8988T (cell line): ENCODE data around the gene RAD51B.
"Not testable (repeated sequence)": the region's sequence is repeated elsewhere in the genome, so short reads cannot be mapped to it uniquely, and the experiment has no call there.

Source experiments
- DNase-seq: peaks from one replicate; pipeline ENCODE4 v3.0.0; 2011

RAD51B gene

DNA sequence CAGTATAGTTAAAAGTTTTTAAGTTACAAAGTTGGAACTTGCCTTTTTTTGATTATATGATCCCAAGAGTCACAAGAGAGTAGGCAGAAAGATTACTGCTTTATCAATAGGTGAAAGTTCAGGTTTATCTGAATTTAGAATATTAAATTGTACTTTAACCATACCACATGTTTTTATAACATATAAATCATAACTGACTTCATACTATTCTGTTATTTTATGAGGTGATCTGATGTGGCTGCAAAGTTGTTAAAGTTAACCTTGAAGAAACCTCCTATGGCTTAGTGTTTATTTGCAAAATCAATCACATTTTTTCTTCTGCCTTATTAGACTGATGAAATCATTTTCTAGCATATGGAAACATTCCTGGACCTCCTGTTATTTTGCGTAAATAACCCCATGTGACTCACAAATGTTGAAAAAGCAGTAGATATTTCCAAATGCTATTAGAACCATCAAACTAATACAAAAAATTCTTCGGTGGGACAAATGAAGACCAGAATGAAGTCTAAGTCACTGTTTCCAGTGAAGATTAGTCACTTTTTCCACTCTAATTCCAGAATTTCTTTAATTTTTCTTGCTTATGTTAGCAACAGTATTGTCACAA lies 132.1 kb downstream of the RAD51B start:
- DNase-seq: no peak

DNA sequence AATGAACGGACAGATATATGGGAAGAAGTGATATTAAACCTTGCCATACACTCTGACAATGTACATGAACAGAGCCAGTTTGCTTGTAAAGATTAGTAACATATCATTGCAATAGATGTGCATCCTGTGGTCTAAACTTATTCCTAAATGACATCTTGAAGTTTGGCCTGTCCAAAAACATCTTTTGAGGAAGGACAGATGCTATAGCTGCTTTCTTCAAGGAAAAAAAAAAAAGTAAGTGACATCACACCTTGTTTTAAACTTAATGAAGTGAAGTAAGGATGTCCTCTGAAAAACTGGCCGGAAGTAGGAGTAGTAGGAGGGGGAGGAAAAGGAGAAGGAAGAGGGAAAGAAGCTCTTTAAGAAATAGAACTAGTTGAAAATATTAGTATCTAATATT lies 132.8 kb downstream of the RAD51B start:
- DNase-seq: no peak

DNA sequence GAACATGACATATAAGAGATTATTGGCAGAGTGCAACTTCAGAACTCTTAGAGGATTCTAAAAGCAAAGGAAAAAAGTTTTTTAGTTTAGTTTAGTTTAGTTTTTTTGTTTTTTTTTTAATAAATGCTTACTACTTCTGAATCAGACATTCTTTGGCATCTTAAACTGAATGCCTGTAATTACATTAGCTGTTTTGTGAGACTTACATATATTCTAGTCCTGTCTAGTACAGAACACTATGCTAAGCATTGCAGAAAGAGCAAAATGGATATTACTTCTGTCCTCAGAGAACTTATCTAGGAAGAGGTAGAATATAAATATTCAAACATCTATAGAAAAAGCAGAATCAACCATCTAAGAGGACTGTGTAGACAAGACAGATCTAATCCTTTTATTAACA lies 133.2 kb downstream of the RAD51B start:
- DNase-seq: no peak

DNA sequence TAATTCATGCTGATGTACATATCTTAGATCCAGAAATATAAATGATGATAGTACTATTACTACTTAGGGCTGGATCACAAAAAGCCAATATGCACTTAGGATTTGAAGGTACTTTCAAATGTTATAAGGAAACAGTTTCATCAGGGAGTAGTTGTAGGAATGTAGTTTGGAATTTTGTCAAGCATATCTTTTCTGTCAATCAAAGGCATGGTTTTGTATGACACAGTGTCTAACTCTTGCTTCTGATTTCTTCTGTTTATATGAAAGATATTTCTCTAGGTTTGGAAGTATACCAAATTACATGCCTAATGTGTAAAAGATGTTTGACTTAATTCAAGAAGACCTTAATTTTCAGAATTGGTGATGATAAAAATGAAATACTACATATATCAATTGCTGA lies 135.7 kb downstream of the RAD51B start:
- DNase-seq: no peak

DNA sequence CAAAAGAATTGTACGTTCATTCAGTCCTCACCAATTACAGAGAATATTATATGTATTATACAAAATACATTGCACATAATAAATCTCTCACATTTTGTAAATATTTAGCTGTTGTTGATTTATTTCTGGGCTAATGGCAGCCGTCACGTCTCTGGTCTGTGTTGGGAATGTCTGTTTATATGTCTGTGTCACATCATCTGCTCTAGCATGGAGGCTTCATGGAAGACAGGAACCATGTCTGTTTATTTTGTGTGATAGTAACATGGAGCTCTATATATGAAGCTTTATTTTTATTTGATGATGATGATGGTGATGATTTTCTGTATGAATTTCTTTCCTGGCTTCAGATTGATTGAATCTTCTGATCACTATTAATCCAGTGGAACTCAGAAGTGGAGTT lies 138.4 kb downstream of the RAD51B start:
- DNase-seq: no peak

DNA sequence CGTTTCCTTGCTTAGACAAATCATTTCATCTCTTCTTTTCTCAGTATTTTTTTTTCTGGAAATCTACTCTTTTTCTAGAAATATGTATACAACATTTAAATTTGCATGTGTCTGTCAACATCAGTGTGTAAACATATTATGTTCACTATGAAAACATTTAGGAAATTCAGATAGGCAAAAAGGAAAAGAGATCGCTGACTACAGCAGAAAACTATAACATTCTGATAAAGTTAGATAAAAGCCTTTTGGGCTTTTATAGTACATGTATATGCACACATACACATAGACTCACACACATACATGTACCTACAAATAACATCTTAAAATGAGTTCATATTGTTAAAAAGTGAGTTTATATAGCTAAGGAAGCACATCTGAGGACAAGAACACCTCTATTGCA lies 142.1 kb downstream of the RAD51B start:
- DNase-seq: no peak

DNA sequence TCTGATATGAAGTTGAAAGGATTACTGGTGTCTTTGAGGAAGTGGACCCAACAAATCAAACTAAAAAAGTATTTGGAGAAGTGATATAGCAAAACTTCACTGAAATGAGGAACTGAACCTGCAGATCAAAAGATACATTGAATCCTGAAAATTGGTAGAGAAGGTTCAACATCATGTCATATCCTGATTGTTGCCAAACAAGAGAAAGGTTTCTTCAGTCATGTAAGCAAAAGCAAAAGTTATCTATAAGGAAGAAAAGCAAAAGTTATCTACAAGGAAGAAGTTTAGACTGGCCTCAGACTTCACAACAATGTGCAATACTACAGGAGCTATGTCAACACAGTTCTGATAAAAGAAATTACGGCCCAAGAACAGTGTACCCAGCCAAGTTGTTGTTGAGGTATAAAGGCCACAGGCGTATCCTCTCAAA lies 142.7 kb downstream of the RAD51B start:
- no peak for DNase-seq

DNA sequence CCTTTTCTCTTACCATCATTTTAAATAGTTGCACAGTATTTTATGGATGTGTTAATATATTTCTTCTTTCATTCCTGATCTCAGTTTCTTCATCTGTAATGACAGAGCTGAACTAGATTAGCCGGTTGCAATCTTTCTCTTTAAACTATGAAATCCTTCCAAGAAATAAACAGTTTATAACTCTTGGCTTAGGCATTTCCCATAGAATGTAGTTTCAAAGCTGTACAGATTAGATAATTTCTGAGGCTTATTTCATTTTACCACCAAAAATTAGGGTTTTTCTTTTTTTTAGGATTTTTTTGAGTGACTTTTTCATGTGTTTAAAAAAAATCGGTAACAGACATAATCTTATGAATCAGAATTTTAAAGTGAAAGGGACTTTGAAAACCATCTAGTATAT lies 144.0 kb downstream of the RAD51B start:
- DNase-seq: no peak

DNA sequence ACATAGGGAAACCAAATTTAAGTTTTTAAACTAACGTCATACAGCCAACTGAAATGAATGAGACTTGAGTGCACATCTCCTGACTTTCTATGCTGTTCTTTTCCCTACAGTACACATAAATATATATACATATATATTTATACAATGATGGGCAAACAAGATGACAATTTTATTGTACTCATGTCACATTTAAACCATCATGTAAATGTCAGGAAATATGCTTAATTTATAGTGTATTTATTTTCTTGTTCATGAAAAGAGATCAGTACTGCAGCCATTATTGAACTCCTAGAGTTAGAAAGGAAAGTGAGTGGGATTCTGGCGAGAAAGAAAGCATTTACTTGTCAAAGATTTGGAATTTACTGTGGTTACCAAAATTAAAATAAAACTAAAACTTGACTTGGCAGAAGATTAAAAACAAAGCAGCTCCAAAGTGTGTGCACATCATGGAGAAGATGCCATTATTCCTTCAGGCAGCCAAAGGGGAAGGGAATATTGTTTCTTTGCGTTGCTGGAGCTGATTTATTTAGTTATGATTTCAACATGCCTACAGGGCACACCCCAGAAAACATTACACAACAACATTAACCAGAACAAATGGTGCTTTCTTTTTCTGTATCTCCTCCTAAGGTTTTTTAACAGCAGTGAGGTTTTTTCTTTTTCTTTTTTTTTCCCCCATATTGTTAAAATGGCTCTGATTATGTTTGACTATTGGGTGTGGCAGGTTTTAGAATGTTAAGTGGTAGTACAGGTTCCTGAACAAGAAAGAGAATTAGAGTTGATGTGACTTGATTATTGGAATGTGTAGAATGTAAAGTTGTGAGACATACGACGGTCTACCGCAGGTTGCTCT lies 144.6 kb downstream of the RAD51B start:
- no peak for DNase-seq

DNA sequence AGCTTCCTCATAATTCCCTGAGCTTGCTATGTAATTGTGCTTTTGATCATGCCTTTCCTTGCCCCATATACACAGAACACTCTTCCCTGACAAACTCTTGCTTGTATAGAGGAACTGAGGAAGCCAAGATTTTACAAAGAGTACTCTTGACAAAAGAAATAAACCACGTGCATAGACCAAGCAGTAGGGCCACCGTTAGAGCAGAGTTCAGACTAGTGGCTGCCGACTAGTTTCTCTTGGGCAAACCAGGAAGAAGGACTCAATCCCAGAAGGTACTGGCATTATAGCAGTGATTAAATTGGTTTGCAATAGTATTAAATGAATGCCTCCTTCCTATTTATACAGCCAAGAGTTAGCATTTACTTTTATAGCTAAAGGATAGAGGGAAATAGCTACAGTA lies 146.1 kb downstream of the RAD51B start:
- DNase-seq: no peak

DNA sequence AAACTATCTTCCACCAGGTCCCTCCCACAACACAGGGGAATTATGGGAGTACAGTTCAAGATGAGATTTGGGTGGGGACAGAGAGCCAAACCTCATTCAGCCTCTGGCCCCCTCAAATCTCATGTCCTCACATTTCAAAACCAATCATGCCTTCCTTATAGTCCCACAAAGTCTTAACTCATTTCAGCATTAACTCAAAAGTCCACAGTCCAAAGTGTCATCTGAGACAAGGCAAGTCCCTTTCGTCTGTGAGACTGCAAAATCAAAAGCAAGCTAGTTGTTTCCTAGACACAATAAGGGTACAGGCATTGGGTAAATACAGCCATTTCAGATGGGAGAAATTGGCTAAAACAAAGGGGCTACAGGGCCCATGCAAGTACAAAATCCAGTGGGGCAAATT lies 147.6 kb downstream of the RAD51B start:
- DNase-seq: no peak

DNA sequence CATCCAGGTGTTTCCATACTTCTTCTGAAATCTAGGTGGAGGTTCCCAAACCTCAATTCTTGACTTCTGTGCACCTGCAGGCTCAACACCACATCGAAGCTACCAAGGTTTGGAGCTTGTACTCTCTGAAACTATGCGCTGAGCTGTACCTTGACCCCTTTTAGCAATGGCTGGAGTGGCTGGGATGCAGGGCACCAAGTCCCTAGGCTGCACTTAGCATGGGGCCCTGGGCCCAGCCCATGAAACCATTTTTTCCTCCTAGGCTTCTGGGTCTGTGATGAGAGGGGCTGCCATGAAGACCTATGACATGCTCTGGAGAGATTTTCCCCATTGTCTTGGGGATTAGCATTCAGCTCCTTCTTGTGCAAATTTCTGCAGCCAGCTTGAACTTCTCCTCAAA lies 148.4 kb downstream of the RAD51B start:
- DNase-seq: not testable (repeated sequence)

DNA sequence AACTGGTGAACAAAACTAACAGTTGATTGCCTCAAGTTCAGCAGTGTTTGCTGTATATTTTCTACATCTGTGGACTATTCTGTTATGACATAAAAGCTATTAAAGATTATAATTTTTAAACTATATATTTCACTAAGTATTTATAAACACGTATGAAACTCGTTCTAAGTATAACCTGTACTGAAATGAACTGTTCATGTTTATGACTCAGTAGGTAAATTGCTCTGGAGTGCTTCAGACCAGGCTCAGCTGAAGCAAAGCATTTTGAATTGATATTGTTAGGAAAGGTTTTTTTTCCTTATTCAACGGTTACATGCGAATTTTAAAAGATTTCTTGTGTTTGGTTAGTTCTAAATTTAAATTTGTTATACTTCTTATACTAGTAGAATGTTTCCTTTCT lies 151.3 kb downstream of the RAD51B start:
- no peak for DNase-seq

DNA sequence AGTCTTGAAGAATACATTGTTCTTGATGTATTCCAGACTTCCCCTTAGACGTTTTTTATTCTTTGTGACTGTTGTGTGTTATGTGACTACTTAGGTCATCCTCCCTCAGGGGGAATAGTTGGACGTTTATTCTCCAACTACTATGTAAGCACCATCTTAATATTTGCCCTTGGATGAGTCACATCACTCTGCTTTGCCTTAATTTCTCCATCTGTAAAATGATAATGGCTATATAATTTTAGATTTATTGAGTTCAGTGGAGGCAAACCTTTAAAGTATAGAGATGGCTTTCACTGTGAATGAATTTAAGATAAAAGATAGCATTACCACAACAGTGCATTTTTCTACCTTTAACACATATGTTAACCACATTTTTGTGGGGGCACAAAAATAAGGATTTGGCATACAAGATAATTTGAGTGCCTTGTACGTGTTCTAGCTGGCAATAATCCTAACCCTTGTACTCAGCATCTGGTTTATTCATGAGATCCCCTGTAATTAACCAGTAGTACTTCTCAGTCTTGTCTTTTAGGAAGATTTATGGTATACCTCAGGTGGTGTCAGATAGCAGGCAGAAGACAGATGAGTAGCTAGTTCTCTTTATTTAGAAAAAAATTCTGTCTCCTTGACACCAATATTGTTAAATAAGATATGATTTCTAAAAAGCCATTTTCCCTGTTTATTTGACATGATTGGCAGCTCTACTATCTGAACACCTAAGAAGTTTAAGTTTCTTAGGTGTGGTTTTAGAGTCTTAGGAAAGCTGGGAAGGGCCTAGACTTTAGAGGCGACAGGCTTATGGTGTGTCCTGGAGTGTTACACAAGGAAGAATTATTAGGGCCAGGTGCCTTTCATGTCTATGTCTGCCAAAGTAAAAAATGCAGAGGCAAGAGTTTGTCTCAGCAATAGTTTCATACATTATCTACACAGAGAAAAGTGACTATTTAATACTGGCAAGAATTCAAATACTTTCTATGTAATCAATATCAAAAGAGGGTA lies 152.3 kb downstream of the RAD51B start:
- DNase-seq: no peak

DNA sequence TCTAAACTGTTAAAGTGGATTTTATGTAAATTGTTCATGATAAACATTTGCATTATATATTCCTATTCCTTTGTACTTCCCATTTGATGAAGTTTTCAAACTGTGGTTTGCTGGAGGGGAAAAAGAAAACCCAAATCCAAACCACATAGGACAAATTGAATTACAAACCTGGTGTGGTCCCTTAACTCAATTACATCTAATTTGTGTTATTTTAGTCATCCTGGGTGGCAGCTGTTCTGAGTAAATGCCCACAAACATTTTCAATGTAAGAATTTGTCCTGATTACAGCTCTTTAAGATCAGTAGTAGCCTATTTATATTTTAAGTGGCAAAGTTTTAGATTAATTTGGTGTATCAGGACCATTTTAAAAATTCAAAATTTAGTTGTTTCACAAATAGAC lies 153.9 kb downstream of the RAD51B start:
- no peak for DNase-seq

DNA sequence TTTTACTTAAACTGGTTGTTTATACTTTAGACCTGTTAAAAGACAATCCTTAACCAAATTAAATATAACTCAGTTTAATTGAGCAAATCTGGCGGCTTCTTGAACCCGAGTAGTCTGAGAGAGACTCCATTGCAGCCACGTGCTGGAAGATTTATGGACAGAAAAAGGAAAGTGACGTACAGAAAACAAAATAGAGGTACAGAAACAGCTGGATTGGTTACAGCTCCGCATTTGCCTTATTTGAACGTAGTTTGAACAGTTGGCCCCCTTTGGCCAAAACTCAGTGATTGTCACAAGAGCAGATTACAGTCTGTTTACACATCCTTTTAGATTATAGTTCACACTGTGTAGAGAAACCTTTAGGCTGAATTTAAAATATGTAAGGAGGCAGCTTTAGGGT lies 155.9 kb downstream of the RAD51B start:
- DNase-seq: no peak

DNA sequence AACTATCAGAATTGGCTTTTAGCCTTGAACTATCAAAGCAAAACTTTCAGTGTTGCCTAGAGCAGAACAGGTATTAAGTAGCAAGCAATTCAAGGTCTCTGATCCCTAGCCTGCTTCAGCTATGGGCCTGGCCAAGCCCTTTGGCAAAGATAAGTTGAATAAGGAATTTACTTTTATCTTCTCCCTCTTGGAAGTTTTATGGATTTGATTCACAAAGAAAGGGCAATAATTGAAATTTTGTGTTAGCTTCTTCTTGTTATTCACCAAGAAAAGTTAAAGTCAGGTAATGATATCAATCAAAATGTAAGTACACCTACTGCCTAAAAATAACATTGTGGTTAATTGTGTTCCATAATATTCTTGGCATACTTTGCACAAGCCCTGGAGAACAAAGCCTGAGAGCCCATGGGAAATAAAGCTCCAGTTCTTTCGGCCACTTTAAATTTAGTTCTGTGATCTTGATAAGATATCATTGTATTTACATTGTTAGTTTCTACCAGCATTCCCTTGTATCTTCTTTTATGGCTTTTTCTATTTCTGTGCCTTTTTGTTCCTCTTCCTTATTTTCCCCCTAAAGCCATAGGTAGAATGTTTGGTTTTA lies 158.0 kb downstream of the RAD51B start:
- DNase-seq: no peak

DNA sequence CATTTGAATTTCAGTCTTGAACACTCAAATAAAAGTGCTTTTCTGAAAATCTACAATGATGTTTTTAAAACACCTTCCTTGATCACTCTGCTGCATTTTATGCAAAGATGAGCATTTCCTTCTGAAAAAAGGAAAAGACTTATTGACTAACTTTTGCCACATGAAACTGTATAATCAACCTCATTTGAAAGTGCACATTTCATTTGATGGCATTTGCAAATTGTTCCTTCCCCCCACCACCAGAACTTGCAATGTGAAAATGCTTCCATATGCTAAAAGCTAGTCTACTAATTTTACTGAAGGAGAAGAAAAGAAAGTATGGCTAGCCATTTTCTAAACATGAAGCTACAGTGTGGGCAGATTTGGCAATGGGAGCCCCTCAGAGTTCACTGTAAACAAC lies 159.2 kb downstream of the RAD51B start:
- no peak for DNase-seq

DNA sequence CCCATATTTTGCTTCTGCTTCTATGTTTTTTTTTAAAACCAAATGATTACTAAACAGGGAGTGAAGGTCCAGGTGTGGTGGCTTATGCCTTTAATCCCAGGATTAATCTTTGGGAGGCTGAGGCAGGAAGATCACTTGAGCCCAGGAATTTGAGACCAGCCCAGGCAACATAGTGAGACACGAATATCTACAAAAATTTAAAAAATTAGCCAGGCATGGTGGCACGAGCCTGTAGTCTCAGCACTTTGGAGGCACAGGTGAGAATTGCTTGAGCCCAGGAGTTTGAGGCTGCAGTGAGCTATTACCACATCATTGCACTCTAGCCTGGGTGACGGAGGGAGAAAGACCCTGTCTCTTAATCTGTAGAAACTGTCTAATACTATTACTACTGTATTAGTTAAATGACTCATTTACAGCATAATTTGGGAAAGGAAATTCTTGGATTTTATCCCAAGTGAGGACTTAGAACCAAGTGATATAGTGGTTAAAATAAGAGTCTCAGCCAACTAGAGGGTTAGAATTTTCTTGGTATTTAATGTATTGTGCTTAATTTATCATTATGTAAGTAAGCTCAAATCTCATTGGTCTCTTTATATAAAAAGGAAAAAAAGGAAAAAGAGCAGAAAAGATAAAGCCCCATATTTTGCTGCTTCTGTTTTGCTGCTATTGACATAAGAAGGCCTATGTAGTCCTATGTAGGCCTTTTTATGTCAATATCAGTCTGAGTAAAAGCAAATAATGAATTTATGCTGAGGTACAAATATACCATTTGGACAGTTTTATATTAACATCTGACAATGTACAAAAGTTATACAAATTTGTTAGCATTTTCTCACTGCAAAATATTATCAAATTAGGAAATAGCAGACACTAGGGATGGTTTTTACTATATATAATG lies 163.4 kb downstream of the RAD51B start:
- DNase-seq: no peak

DNA sequence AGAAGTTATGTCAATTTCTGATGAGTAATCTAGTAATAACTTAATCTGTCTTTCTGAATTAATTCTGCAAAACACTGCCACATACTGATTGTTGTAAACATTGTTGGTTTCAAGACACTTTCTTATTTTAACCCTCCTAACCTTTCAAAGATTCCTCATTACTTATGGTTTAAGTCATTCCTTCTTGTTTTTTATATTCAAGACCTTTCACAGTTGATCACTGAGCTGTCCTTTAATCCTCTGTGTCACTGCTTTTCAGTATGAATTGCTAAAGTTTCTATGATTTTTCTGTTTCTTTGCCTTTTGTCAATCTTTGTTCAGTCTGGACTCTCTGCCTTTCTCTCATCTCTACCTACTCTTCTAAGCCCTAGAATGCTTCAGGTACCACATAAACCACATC lies 164.7 kb downstream of the RAD51B start:
- DNase-seq: no peak

DNA sequence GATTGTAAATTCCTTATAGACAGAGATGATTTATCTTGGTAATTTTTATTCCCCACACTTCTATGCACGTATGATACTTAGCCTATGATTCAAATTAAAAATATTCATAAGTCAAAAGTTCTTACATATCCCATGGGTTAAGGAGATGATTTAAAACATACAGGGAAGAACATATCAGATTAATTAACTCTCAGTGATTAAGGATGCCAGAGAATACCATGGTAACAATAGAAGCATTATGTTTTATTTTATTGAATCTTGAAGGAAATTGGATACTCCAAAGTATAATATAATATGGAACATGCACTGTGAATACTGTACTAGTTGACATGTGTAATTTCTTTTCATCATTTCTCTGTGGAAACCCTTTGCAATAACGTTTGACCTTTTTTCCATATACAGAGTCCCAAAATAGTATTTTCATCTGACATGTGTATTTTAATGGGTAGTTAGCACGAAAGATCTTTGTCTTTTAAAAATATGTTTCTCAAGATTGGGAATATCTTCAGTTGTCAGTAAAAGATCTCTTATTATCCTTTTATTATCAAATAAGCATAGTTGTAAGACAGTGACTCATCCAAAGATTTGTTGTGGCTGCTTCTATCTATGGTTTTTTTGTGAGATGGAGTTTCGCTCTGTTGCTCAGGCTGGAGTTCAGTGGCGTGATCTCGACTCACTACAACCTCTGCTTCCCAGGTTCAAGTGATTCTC lies 166.7 kb downstream of the RAD51B start:
- DNase-seq: no peak
